Measurements from ENCODE around the gene RARB. TPM values are rescaled to one million over a fixed set of nuclear protein-coding genes. Genes with fewer than 3 reads are reported as not detected.

The RARB gene
- total and polyA plus RNA-seq, 10 donors, result 1.5 to 13.0 (median 7.5) TPM

- H3K9me3 ChIP-seq, result no peaks in the 10 kb centered on the region
- WGBS, 5 donors, result 75 to 83% (median 79%) methylated on average over 4 of the region's 4 CpGs
- no peak overlapping the region for H3K4me3 ChIP-seq
- peaks cover 0 to 6% (median 0%) of the 10 kb centered on the region in 6 donors for H3K36me3 ChIP-seq
- intact Hi-C loops (cut with DNase I; ENCODE audit: low total_unique reads), result no loop called here
- H3K27me3 ChIP-seq (replicated peaks in 1 of 7), result no peaks in the 10 kb centered on the region
- TF ChIP-seq CTCF (IDR thresholded peaks at IDR 0.05 in 8 of 11, conservative IDR thresholded peaks at IDR 0.05 in 3 of 11) (no peak), POLR2AphosphoS5 (IDR thresholded peaks at IDR 0.05) (no peak), POLR2A (IDR thresholded peaks at IDR 0.05) (no peak)
- no peak overlapping the region for H3K27ac ChIP-seq
- no peaks in the 10 kb centered on the region for H3K4me1 ChIP-seq
- no peak for DNase-seq
Observed at GRCh38 chr3:25505581-25505980, 77.5 kb downstream of the RARB start.

- no peak for DNase-seq
- intact Hi-C loops (cut with DNase I; ENCODE audit: low total_unique reads), result no loop called here
- Histone ChIP-seq H3K9me3 (no peaks in the 10 kb centered on the region), H3K4me3 (no peak overlapping the region), H3K27ac (no peak overlapping the region), H3K27me3 (replicated peaks in 1 of 7) (peaks cover 0 to 5% (median 0%) of the 10 kb centered on the region in 7 donors), H3K36me3 (no peaks in the 10 kb centered on the region), H3K4me1 (no peaks in the 10 kb centered on the region)
- 80 to 96% (median 95%) methylated on average over 1 of the region's 1 CpG for WGBS, 5 donors
- TF ChIP-seq POLR2AphosphoS5 (IDR thresholded peaks at IDR 0.05), result no peak
Observed at GRCh38 chr3:25507811-25508210, 79.7 kb downstream of the RARB start.

- Histone ChIP-seq H3K4me1 (no peaks in the 10 kb centered on the region), H3K9me3 (no peaks in the 10 kb centered on the region), H3K27ac (no peak overlapping the region), H3K36me3 (no peaks in the 10 kb centered on the region), H3K27me3 (replicated peaks in 1 of 7) (peaks cover 0 to 5% (median 0%) of the 10 kb centered on the region in 7 donors), H3K4me3 (no peak overlapping the region)
- TF ChIP-seq POLR2AphosphoS5 (IDR thresholded peaks at IDR 0.05) (no peak), POLR2A (IDR thresholded peaks at IDR 0.05) (no peak), CTCF (IDR thresholded peaks at IDR 0.05 in 8 of 11, conservative IDR thresholded peaks at IDR 0.05 in 3 of 11) (no peak)
- no peak for DNase-seq
- intact Hi-C loops (cut with DNase I; ENCODE audit: low total_unique reads), result no loop called here
- WGBS, 5 donors, result 72 to 85% (median 75%) methylated on average over 1 of the region's 1 CpG
Observed at GRCh38 chr3:25508433-25508832, 80.4 kb downstream of the RARB start.

GRCh38 chr3:25508901-25509300 lies 80.8 kb downstream of the RARB start:
- Histone ChIP-seq H3K9me3 (no peaks in the 10 kb centered on the region), H3K27ac (no peak overlapping the region), H3K4me1 (peaks cover 0 to 4% (median 0%) of the 10 kb centered on the region in 6 donors), H3K36me3 (no peaks in the 10 kb centered on the region), H3K27me3 (replicated peaks in 1 of 7) (peaks cover 0 to 5% (median 0%) of the 10 kb centered on the region in 7 donors), H3K4me3 (no peak overlapping the region)
- WGBS, 5 donors, result 67 to 89% (median 70%) methylated on average over 4 of the region's 4 CpGs
- DNase-seq, result no peak
- no peak for TF ChIP-seq CTCF (IDR thresholded peaks at IDR 0.05 in 8 of 11, conservative IDR thresholded peaks at IDR 0.05 in 3 of 11)
- no peak for TF ChIP-seq POLR2AphosphoS5 (IDR thresholded peaks at IDR 0.05)
- TF ChIP-seq POLR2A (IDR thresholded peaks at IDR 0.05), result no peak
- intact Hi-C loops (cut with DNase I; ENCODE audit: low total_unique reads), result no loop called here

GRCh38 chr3:25510797-25511196 lies 82.7 kb downstream of the RARB start:
- no peaks in the 10 kb centered on the region for H3K9me3 ChIP-seq
- H3K4me1 ChIP-seq, result peaks cover 0 to 6% (median 0%) of the 10 kb centered on the region in 6 donors
- intact Hi-C loops (cut with DNase I; ENCODE audit: low total_unique reads), result no loop called here

More at GRCh38 chr3:25510797-25511196, 82.7 kb downstream of the RARB start:
- DNase-seq, result no peak
- H3K36me3 ChIP-seq, result no peaks in the 10 kb centered on the region
- no peak overlapping the region for H3K27ac ChIP-seq
- 88 to 96% (median 95%) methylated on average over 2 of the region's 2 CpGs for WGBS, 5 donors
- H3K27me3 ChIP-seq (replicated peaks in 1 of 7), result peaks cover 0 to 5% (median 0%) of the 10 kb centered on the region in 7 donors
- H3K4me3 ChIP-seq, result no peak overlapping the region
- TF ChIP-seq POLR2A (IDR thresholded peaks at IDR 0.05) (no peak), POLR2AphosphoS5 (IDR thresholded peaks at IDR 0.05) (no peak), CTCF (IDR thresholded peaks at IDR 0.05 in 8 of 11, conservative IDR thresholded peaks at IDR 0.05 in 3 of 11) (no peak)
